Ascending aorta (tissue), 2 donors: ENCODE results near the gene SPRED2. TPM values are rescaled to one million over a fixed set of nuclear protein-coding genes. Genes with fewer than 3 reads are reported as not detected.

Source experiments
- DNase-seq, 2 donors: peaks; one replicate each; pipeline ENCODE4 v3.0.0-alpha.2; 2019; ENCODE audit warnings: low spot score in 2 of 2
- H3K27ac ChIP-seq, 2 donors: fragments of 200-600 bp; sonication (generic); one replicate each; pipeline ENCODE4 v1.5.1; 2016 to 2017; ENCODE audit warnings: mild to moderate bottlenecking in 1 of 2
- H3K27me3 ChIP-seq: fragments of 200-600 bp; sonication (generic); one replicate; pipeline ENCODE4 v1.5.1; 2017
- H3K36me3 ChIP-seq, 2 donors: fragments of 200-600 bp; sonication (generic); one replicate each; pipeline ENCODE4 v1.5.1; 2016
- H3K4me1 ChIP-seq, 2 donors: fragments of 200-600 bp; sonication (generic); one replicate each; pipeline ENCODE4 v1.5.1; 2016 to 2017; ENCODE audit warnings: mild to moderate bottlenecking in 1 of 2
- H3K4me3 ChIP-seq, 2 donors: fragments of 200-600 bp; sonication (generic); one replicate each; pipeline ENCODE4 v1.5.1; 2016 to 2017; ENCODE audit warnings: mild to moderate bottlenecking in 1 of 2
- H3K9me3 ChIP-seq, 2 donors: fragments of 200-600 bp; sonication (generic); one replicate each; pipeline ENCODE4 v1.5.1; 2016
- CTCF ChIP-seq, 3 experiments: fragments of 200-600 bp in 2 of 3; fragments of 450-650 bp in 1 of 3; sonication (generic) in 2 of 3; IDR thresholded peaks; one replicate each; pipeline ENCODE4 v1.5.1; 2016 to 2019; ENCODE audit warnings: antibody characterized with exemption in 3 of 3, mild to moderate bottlenecking in 1 of 3, moderate library complexity in 1 of 3
- intact Hi-C: fragments of 100-400 bp; cut with DNase I; formaldehyde crosslinking; loops from one replicate; pipeline ENCODE4 v1.15.1; 2023
- total RNA-seq: library from RNA; depleted of rRNA; stranded (reverse); fragments of >200 nt; gene quantifications from one replicate; pipeline ENCODE4 v1.1.0, GENCODE V29; 2016

The SPRED2 gene
- total RNA-seq, 1 donor from 2014 or later, result 18.5 TPM

GRCh38 chr2:65452150-65452895 lies 19.9 kb upstream of the SPRED2 start:
- Histone ChIP-seq H3K36me3 (no peaks in the 10 kb centered on the region), H3K4me3 (no peak overlapping the region), H3K27ac (no peak overlapping the region), H3K9me3 (no peaks in the 10 kb centered on the region), H3K27me3 (no peaks in the 10 kb centered on the region), H3K4me1 (no peaks in the 10 kb centered on the region)
- no peak for DNase-seq
- intact Hi-C loops, result no loop called here
- no peak for TF ChIP-seq CTCF (IDR thresholded peaks at IDR 0.05)

- H3K4me1 ChIP-seq, result no peaks in the 10 kb centered on the region
- no peak overlapping the region for H3K27ac ChIP-seq
- H3K36me3 ChIP-seq, result no peaks in the 10 kb centered on the region
- intact Hi-C loops, result no loop called here
- H3K27me3 ChIP-seq, result no peaks in the 10 kb centered on the region
- TF ChIP-seq CTCF (IDR thresholded peaks at IDR 0.05), result no peak
- DNase-seq, result no peak
- no peaks in the 10 kb centered on the region for H3K9me3 ChIP-seq
- H3K4me3 ChIP-seq, result no peak overlapping the region
Measured at GRCh38 chr2:65450810-65451209, 18.4 kb upstream of the SPRED2 start.

GRCh38 chr2:65450393-65450792 lies 18.0 kb upstream of the SPRED2 start:
- H3K4me3 ChIP-seq, result no peak overlapping the region
- DNase-seq, result no peak
- no peaks in the 10 kb centered on the region for H3K9me3 ChIP-seq
- no peaks in the 10 kb centered on the region for H3K36me3 ChIP-seq
- H3K27ac ChIP-seq, result no peak overlapping the region
- no peaks in the 10 kb centered on the region for H3K4me1 ChIP-seq
- intact Hi-C loops, result no loop called here
- TF ChIP-seq CTCF (IDR thresholded peaks at IDR 0.05), result no peak
- no peaks in the 10 kb centered on the region for H3K27me3 ChIP-seq

GRCh38 chr2:65443509-65444186 lies 11.2 kb upstream of the SPRED2 start:
- DNase-seq, result no peak
- TF ChIP-seq CTCF (IDR thresholded peaks at IDR 0.05), result no peak
- no peaks in the 10 kb centered on the region for H3K36me3 ChIP-seq
- no peaks in the 10 kb centered on the region for H3K9me3 ChIP-seq
- no peak overlapping the region for H3K4me3 ChIP-seq
- no peaks in the 10 kb centered on the region for H3K4me1 ChIP-seq
- intact Hi-C loops, result no loop called here
- no peak overlapping the region for H3K27ac ChIP-seq
- no peaks in the 10 kb centered on the region for H3K27me3 ChIP-seq

GRCh38 chr2:65442420-65443020 lies 10.1 kb upstream of the SPRED2 start:
- H3K27ac ChIP-seq, result no peak overlapping the region
- H3K36me3 ChIP-seq, result no peaks in the 10 kb centered on the region
- H3K27me3 ChIP-seq, result no peaks in the 10 kb centered on the region
- H3K4me1 ChIP-seq, result no peaks in the 10 kb centered on the region
- no peak overlapping the region for H3K4me3 ChIP-seq
- no peak for DNase-seq
- intact Hi-C loops, result no loop called here
- H3K9me3 ChIP-seq, result no peaks in the 10 kb centered on the region
- TF ChIP-seq CTCF (IDR thresholded peaks at IDR 0.05), result no peak
